IMR-90 (cell line): ENCODE data around the gene XPR1.

Experiments
- BHLHE40 ChIP-seq: fragments of 150-350 bp; IDR thresholded peaks from 2 replicates; pipeline ENCODE4 v1.6.1; 2016; ENCODE audit warnings: mild to moderate bottlenecking, low read depth, low read length
- FOS ChIP-seq: fragments of 150-350 bp; IDR thresholded peaks from 2 replicates; pipeline ENCODE4 v1.6.1; 2016; ENCODE audit warnings: low read depth, low read length
- MXI1 ChIP-seq: IDR thresholded peaks from 2 replicates; pipeline ENCODE4 v1.6.1; 2012; ENCODE audit warnings: low read depth, mild to moderate bottlenecking, low read length, moderate library complexity, borderline replicate concordance
- POLR2A ChIP-seq: IDR thresholded peaks from 2 replicates; pipeline ENCODE4 v1.6.1; 2012; ENCODE audit warnings: mild to moderate bottlenecking, low read depth, low read length
- RAD21 ChIP-seq: IDR thresholded peaks from 2 replicates; pipeline ENCODE4 v1.6.1; 2012; ENCODE audit warnings: low read length, improper control_type of control experiment
- RCOR1 ChIP-seq: IDR thresholded peaks from 2 replicates; pipeline ENCODE4 v1.6.1; 2012; ENCODE audit warnings: mild to moderate bottlenecking, low read length, improper control_type of control experiment; ENCODE audit not compliant: insufficient replicate concordance
- RFX5 ChIP-seq: IDR thresholded peaks from 2 replicates; pipeline ENCODE4 v1.8.0; 2012; ENCODE audit warnings: low read depth, mild to moderate bottlenecking, low read length, moderate library complexity
- TF ChIP-seq, protein P1 (sequence below): conservative IDR thresholded peaks from 2 replicates; pipeline ENCODE4 v1.5.1; 2012; ENCODE audit warnings: mild to moderate bottlenecking, low read depth, low read length, improper control_type of control experiment
- TF ChIP-seq, protein P2 (sequence below): fragments of 150-350 bp; IDR thresholded peaks from 2 replicates; pipeline ENCODE4 v1.6.1; 2017; ENCODE audit warnings: mild to moderate bottlenecking, antibody characterized with exemption, low read length, low read depth

DNA sequence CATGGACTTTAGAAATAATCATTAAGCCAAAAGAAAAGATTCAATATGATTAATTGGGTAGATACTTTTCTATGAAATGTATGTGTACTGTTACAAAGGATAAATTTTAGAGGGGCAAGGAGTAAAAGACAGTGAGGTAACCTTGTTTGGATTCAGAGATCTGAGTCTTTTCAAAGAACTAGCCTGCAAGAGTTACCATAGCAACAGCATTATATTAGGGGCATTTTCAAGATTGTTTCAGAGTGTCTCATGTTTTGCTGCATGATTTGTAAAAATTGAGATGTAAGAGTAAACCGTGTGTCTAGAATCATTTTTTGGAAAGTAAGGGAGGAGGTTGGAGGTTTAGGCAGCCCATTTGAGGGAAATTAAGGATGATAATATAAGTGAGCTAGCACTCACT is 210.2 kb downstream of the XPR1 start:
- TF ChIP-seq RAD21 (no peak), MXI1 (no peak), POLR2A (no peak), RFX5 (no peak), RCOR1 (no peak), FOS (no peak), BHLHE40 (no peak)
- TF ChIP-seq, protein P1, sequence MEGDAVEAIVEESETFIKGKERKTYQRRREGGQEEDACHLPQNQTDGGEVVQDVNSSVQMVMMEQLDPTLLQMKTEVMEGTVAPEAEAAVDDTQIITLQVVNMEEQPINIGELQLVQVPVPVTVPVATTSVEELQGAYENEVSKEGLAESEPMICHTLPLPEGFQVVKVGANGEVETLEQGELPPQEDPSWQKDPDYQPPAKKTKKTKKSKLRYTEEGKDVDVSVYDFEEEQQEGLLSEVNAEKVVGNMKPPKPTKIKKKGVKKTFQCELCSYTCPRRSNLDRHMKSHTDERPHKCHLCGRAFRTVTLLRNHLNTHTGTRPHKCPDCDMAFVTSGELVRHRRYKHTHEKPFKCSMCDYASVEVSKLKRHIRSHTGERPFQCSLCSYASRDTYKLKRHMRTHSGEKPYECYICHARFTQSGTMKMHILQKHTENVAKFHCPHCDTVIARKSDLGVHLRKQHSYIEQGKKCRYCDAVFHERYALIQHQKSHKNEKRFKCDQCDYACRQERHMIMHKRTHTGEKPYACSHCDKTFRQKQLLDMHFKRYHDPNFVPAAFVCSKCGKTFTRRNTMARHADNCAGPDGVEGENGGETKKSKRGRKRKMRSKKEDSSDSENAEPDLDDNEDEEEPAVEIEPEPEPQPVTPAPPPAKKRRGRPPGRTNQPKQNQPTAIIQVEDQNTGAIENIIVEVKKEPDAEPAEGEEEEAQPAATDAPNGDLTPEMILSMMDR, result no peak
- TF ChIP-seq, protein P2, sequence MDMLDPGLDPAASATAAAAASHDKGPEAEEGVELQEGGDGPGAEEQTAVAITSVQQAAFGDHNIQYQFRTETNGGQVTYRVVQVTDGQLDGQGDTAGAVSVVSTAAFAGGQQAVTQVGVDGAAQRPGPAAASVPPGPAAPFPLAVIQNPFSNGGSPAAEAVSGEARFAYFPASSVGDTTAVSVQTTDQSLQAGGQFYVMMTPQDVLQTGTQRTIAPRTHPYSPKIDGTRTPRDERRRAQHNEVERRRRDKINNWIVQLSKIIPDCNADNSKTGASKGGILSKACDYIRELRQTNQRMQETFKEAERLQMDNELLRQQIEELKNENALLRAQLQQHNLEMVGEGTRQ, result no peak
